ENCODE data around the gene SLC4A5.
A peak's percentile ranks its signal among the peaks of the same experiment; 100 is the strongest.

- TF ChIP-seq CTCF (conservative IDR thresholded peaks at IDR 0.05) (peak; percentile 61), ZFX (IDR thresholded peaks at IDR 0.05) (no peak)
Observed at GRCh38 chr2:74198461-74199274, 144.5 kb downstream of the SLC4A5 start, which contains the start of gene MTHFD2.
